ENCODE measurements around the gene MB.
"Not testable (repeated sequence)": the region's sequence is repeated elsewhere in the genome, so short reads cannot be mapped to it uniquely, and the experiment has no call there.

Gene MB

DNA sequence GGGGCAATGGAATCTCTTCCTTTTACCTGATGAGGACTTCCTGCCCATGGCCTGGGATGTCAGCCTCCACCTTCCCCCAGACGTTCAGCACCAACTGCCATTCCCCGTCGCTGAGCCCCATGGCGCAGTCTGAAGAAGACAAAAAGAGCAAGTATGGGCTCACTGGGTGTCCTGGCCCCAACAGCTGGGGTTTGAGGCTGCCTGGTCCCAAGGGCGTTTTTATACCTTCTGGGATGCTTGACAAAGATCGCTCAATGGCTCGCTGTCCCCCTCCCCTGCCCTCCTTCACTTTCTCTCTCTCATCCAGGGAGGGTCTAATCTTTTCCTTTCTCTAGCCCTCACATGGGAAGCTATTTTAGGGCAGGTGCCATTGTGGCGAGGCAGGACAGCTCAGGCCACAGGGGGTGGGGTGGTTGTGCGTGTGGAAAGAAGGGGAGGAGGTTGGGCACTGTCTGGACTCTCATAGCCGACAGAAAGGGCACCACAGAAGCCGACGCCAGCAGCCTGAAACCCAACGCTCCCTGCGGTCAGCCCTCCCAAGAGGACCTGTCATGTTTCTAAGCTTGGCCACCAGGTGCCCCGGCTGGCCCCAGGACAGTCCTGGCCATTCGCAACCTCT is at the start of gene MB:
TSS of gene MB (minus strand) at position 193 of the 619 bp plus-strand sequence. CDS start at position 121, 72 bp downstream.
- no peak for DNase-seq (ENCODE audit: low read depth in 3 of 3)

- not testable (repeated sequence) for DNase-seq (ENCODE audit: low read depth in 3 of 3)
Observed at GRCh38 chr22:35666699-35667098, 49.6 kb upstream of the MB start.

DNA sequence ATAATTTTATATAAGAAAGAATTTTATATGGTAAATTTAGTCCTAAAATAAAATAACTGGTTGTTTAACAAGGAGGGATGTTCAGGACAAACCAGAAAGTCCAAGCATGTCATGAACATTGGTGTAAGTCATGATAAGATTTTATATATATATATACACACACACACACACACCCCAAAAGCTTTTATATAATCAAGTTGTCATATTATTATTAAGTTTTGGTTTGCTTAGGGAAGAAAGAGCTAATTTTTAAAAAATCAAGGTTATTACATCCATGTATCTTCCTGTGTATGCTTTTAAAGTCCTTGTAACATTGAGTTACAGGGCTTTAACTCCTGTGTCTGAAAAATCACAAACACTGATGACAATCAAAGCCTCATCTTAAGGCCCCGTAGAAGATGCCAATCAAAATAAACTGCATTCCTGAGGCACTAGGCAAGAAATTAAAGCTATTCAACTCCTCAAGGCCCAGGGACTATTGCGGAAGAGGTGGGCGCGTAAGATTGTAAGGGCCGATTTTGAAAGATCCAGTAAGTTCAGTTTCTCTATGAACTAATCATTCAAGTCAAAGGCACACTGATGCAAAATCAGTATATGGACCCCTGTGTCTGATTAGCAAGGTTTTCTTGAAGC is 47.9 kb upstream of the MB start:
- DNase-seq (ENCODE audit: low read depth in 3 of 3), result no peak

GRCh38 chr22:35663371-35663770 is 46.2 kb upstream of the MB start:
- DNase-seq (ENCODE audit: low read depth in 3 of 3), result no peak

- no peak for DNase-seq (ENCODE audit: low read depth in 3 of 3)
Observed at GRCh38 chr22:35662914-35663313, 45.8 kb upstream of the MB start.

DNA sequence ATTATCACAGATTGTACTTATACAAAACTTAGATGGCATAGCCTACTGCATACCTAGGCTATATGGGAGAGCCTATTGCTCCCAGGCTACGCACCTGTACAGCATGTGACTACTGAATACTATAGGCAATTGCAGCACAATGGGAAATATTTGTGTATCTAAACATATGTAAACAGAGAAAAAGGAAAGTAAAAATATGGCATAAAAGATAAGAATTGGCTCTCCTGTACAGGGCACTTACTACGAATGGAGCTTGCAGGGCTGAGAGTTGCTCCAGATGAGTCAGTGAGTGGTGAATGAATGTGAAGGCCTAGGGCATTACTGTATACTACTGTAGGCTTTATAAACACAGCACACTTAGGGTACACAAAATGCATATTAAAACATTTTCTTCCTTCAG is 44.3 kb upstream of the MB start:
- DNase-seq (ENCODE audit: low read depth in 3 of 3), result no peak

- DNase-seq (ENCODE audit: low read depth in 3 of 3), result peak in 1 of 3 experiments; percentile 29
Observed at GRCh38 chr22:35660291-35661127, 43.4 kb upstream of the MB start.

DNA sequence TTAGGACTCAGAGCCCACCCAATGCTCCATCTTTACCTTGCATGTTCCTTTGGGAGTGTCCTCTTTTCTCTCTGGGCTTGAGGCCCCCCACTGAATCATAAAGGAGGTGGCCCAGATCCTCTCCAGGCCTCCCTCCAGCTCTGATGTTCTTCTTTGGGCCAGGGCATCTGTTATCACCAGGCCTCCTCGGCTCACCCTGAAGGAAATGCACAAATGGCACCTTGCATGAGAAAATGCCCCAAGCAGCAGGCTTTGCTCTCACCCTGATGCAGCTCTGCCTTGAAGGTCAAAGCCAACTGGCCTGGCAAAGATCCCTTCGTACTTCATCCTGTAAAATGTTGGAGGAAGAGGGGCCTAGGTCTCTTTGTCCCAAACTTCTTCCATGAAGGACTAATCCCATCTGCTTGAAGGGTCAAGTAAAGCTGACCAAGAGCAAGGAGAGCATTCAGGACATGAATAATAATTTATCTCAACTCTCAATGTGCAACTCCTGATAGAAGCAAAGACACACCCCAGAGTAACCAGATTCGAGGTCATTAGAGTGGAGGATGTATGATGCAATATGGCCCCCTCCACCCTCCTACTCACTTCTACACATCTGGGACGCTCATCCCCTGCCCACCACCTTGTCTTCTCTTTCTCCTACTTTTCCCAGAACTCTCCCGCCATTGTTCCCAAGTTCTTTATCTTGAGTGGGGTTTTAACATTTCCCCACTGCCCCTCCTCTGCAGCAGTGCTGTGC is 40.6 kb upstream of the MB start:
- DNase-seq (ENCODE audit: low read depth in 3 of 3), result no peak

DNA sequence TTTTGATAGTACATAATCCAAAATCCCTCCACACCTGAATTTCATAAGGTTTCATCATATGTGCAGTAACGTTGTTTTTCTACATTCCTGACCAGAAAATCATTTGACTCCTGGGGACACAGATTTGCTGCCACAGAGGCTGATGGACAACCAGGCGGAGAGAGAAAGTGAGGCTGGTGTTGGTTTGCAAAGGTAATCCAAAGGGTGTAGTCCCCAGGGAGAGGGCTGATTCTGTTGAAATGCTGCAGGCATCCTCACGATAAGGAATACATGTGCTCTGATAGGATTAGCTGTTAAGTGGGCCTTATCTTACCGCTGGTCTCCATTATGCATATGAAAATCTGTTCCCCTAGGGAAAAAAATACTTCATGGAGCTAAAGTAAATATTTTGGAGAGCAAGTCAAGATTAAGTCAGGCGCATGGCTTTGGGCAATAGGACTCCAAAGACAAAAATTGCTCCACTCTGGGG is 39.2 kb upstream of the MB start:
- no peak for DNase-seq (ENCODE audit: low read depth in 3 of 3)

DNA sequence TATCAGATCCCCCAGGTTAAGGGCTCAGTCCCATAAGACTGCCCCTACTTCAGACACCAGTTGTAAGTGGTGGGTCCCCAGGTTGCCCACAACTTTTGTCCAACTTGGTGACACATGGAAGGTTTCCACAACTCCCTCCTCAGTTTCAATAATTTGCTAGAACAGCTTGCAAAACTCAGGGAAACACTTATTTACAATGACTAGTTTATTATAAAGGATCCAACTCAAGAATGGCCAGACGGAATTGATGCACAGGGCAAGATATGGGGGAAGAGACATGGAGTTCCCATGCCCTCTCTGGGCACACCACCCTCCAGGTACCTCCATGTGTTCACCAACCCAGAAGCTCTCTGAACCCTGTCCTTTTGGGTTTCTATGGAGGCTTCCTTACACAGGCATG is 36.7 kb upstream of the MB start:
- DNase-seq (ENCODE audit: low read depth in 3 of 3), result no peak

DNA sequence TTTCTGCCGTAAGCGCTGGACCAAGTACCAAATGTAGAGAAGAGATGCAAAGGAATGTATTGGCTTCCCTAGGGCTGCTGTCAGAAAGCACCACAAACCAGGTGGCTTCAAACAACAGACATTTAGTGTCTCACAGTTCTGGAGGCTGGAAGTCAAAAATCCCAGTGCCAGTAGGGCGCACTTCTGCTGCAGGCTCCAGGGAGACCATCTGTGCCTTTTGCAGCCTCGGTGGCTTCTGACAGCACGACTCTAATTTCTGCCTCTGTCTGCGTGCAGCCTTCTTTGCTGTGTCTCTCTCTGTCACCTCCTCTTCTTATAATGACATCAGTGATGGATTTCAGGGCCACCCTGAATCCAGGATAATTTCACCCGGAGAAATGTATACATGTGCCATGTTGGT is 34.0 kb upstream of the MB start:
- DNase-seq (ENCODE audit: low read depth in 3 of 3), result no peak

- no peak for DNase-seq (ENCODE audit: low read depth in 3 of 3)
Observed at GRCh38 chr22:35649636-35650250, 32.6 kb upstream of the MB start.

GRCh38 chr22:35649026-35649553 is 32.0 kb upstream of the MB start:
- DNase-seq (ENCODE audit: low read depth in 3 of 3), result no peak

DNA sequence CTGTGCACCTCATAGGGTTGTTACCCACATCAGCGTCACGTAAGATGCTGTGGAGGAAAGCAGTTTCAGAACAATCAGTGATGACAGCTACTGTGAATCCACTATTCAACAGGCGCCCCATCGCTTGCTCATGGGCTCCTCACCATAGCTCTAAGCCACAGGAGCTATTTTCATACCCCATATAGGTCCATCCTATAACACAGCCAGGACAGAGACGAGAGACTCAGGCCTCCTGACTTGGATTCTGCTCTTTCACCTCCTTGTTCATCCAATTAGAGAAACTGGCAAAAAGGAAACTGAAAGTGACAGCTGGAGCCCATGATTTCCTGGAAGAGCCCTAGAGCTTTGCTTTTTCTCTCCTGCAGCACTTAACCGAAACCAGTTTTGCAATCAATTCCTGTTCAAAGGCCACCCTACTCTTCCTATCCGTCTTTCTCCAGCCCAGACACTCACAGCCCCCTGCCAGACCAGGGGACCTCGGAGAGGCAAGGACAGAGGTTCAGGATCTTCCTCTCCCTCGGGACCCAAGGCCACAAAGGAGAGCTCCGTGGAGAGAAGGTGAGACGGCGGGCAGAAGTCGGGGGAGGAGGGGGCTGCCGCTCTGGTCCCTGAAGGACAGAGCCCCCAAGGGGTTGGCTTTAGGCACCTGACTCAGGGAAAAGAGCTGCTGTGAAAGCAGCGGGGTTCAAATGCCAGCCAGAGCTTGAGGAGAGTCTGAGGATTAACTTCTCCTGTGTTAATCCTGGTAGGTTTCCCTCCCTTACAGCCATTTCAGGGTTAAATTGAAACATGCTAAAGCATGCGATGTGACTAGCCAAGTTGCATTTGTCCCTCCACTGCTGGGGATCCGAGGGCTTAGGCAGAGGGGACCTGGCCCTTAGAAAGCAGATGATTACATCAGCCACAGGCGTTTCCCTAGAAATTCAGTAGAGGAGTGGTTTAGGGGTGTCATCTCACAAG is 31.2 kb upstream of the MB start, which contains the start of gene APOL6:
TSS of gene APOL6 (plus strand) at position 381 of the 960 bp plus-strand sequence. CDS start 7,980 bp downstream, outside the sequence.
- peak; percentile 33 to 54 (median 51) for DNase-seq (ENCODE audit: low read depth in 3 of 3)

DNA sequence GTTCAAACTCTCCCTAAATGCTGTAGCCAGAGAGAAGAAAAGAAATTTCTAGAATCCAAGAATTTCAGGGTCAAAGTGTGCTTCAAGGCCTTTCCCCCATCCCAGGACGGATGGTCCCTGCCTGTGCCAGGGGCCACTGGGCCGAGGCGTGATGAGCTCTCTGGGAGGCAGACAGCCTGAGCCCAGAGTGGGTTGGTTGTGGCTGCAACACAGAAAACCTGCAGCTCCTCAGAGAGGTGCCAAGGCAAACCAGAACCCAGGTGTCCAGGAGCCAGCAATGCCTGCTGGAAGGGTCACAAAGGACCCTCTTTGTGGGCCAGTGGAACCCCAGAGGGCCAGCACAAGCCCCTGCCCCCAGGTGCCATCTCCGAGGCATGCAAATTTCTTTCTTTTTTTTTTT is 28.5 kb upstream of the MB start:
- DNase-seq (ENCODE audit: low read depth in 3 of 3), result no peak

DNA sequence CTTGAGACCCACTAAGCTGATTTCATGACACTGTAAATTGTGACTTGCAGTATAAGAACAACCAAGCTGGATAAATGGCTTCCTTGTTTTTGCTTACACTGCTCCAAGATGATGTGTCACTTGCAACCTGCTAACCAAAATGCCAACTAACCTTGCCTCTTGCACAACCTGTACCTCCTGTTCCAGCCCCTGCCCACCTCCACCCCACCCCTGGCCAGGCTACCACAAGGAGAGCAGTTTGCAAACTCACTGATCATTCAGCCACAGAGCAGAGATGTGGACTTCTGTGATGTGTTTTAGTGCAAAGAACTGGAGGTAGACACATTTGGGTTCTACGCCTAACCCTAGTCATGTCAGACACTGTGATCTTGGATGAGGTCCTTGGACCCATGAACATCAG is 26.9 kb upstream of the MB start:
- no peak for DNase-seq (ENCODE audit: low read depth in 3 of 3)

DNA sequence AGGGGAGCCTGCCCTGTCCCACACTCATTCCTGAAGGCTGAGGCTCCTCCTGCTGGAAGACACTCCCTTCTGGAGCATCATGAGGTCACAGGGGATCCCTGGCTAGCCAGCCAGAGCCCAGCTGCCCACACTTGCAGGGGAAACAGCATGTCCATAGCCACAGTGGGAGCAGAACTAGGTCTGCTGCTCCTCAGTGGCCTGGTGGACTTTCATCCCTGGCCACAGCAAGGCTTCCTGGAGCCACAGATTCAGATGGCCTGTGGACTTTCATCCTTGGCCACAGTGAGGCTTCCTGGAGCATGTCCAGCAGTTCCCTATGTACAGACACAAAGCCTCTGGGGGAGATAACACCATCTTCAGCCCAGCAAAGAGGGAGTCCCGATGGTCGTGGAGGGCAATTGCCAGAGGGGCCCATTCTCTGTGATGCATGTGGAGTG is 25.2 kb upstream of the MB start:
- DNase-seq (ENCODE audit: low read depth in 3 of 3), result no peak

- DNase-seq (ENCODE audit: low read depth in 3 of 3), result no peak
Observed at GRCh38 chr22:35641494-35642120, 24.5 kb upstream of the MB start.

DNA sequence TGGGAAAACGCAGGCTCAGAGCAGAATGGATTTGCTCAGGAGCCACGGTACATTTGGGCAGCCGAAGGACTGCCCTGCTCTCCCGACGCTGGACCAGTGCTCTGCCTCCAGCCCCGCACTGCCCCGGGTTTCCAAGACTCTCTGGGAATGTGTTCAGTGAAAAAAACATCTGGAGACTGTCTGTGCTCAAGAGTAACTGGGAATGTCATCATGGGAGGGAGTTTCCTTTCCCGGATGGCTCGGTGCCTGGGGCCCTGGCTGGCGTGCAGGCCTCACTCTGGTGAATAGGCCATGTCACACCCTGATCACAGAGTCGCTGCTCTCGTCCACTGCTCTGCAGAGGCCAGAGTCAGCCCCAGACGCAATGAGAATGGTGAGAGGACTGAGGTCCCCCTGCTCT is 21.3 kb upstream of the MB start:
- no peak for DNase-seq (ENCODE audit: low read depth in 3 of 3)

Measured in stimulated activated CD4-positive, alpha-beta T cell treated with anti-CD3 and anti-CD28 coated beads, TNF-alpha, amount 100 ng/mL, for 24 hours (primary cell).